Transverse colon (tissue), 4 donors: ENCODE data around the gene VASP. TPM values are rescaled to one million over a fixed set of nuclear protein-coding genes. Genes with fewer than 3 reads are reported as not detected.
A peak's percentile ranks its signal among the peaks of the same experiment; 100 is the strongest.

Source experiments
- DNase-seq: peaks from one replicate; pipeline ENCODE4 v3.0.0-alpha.2; 2019
- H3K27ac ChIP-seq, 4 donors: fragments of 200-600 bp; sonication (generic); 2 replicates each; pipeline ENCODE4 v1.5.1; 2016 to 2018; ENCODE audit warnings: inconsistent platforms in 4 of 4
- H3K27me3 ChIP-seq: fragments of 200-600 bp; sonication (generic); 2 replicates; pipeline ENCODE4 v1.5.1; 2017; ENCODE audit warnings: inconsistent platforms
- H3K36me3 ChIP-seq, 4 donors: fragments of 200-600 bp; sonication (generic); 2 replicates each; pipeline ENCODE4 v1.5.1; 2017 to 2019; ENCODE audit warnings: inconsistent platforms in 4 of 4
- H3K4me1 ChIP-seq, 4 donors: fragments of 200-600 bp; sonication (generic); 2 replicates each; pipeline ENCODE4 v1.5.1; 2017 to 2020; ENCODE audit warnings: inconsistent platforms in 4 of 4
- H3K4me3 ChIP-seq, 4 donors: fragments of 200-600 bp; sonication (generic); 1 replicate in 1 of 4; 2 replicates in 3 of 4; pipeline versions ENCODE4 v1.5.1 to v1.6.1; 2017 to 2019; ENCODE audit warnings: inconsistent platforms in 4 of 4
- H3K9me3 ChIP-seq, 2 donors: fragments of 200-600 bp; sonication (generic); 2 replicates each; pipeline ENCODE4 v1.5.1; 2017 to 2019; ENCODE audit warnings: inconsistent platforms in 2 of 2
- CTCF ChIP-seq, 5 experiments: fragments of 200-600 bp in 3 of 5; fragments of 450-650 bp in 2 of 5; sonication (generic) in 3 of 5; IDR thresholded peaks; 1 replicate in 2 of 5; 2 replicates in 3 of 5; pipeline ENCODE4 v1.5.1; 2016 to 2017; ENCODE audit warnings: antibody characterized with exemption in 5 of 5, inconsistent platforms in 3 of 5, mild to moderate bottlenecking in 2 of 5, moderate library complexity in 1 of 5
- EP300 ChIP-seq: sonication (generic); formaldehyde crosslinking; IDR thresholded peaks from one replicate; pipeline ENCODE4 v1.6.1; 2017; ENCODE audit warnings: antibody characterized with exemption, low read depth
- POLR2A ChIP-seq: fragments of 450-650 bp; IDR thresholded peaks from one replicate; pipeline ENCODE4 v1.6.1; 2016; ENCODE audit warnings: antibody characterized with exemption, mild to moderate bottlenecking, moderate library complexity
- POLR2AphosphoS5 ChIP-seq, 3 donors: sonication (generic); formaldehyde crosslinking; IDR thresholded peaks; one replicate each; pipeline ENCODE4 v1.6.1; 2016; ENCODE audit warnings: antibody characterized with exemption in 3 of 3
- WGBS, 2 donors: methylation state at CpG; one replicate each; pipeline ENCODE4 v1.1.5; 2018; ENCODE audit warnings: low coverage in 1 of 2; 5-methylcytosine and 5-hydroxymethylcytosine counted together
- in situ Hi-C, 4 donors: fragments of 200-750 bp; cut with MboI; loops; one replicate each; pipeline versions ENCODE4 v1.15.0 to v1.15.1; 2017; ENCODE audit warnings: low sequenced_read_pairs in 3 of 4, low pct_ligation_motif_present in 1 of 4, low pct_unique_long_range_greater_than_20kb in 1 of 4
- intact Hi-C: fragments of 100-400 bp; cut with DNase I; formaldehyde crosslinking; loops from one replicate; pipeline ENCODE4 v1.15.1; 2023; ENCODE audit warnings: low total_unique reads
- total RNA-seq, 4 donors: library from RNA; depleted of rRNA; stranded (reverse); fragments of >200 nt; gene quantifications; one replicate each; pipeline ENCODE4 v1.1.0, GENCODE V29; 2016

VASP gene
- total RNA-seq, 4 donors from 2014 or later = 167 to 465 (median 204) TPM

GRCh38 chr19:45503909-45504308 lies 3.4 kb upstream of the VASP start:
- in situ Hi-C loops (no loop called here), intact Hi-C loops (no loop called here)
- H3K36me3 ChIP-seq = no peaks in the 10 kb centered on the region
- H3K27ac ChIP-seq = no peak overlapping the region
- TF ChIP-seq EP300 (no peak), POLR2AphosphoS5 (IDR thresholded peaks at IDR 0.05) (no peak), POLR2A (no peak), CTCF (IDR thresholded peaks at IDR 0.05) (no peak)
- WGBS, 2 donors = 80 to 86% methylated on average over 6 to 9 of the region's 9 CpGs
- peaks cover 3 to 17% (median 12%) of the 10 kb centered on the region in 4 donors for H3K4me1 ChIP-seq
- no peaks in the 10 kb centered on the region for H3K9me3 ChIP-seq
- peaks cover 13% of the 10 kb centered on the region for H3K27me3 ChIP-seq
- DNase-seq = no peak
- H3K4me3 ChIP-seq = no peak overlapping the region

- Histone ChIP-seq H3K4me3 (no peak overlapping the region), H3K27ac (peak overlapping the region; percentile 98 to 100 (median 99)), H3K9me3 (no peaks in the 10 kb centered on the region), H3K36me3 (no peaks in the 10 kb centered on the region), H3K4me1 (peaks cover 6 to 18% (median 17%) of the 10 kb centered on the region in 4 donors), H3K27me3 (no peaks in the 10 kb centered on the region)
- intact Hi-C loops = no loop called here
- DNase-seq = no peak
- 84 to 100% methylated on average over 1 to 8 of the region's 8 CpGs for WGBS, 2 donors
- in situ Hi-C loops = no loop called here
- TF ChIP-seq CTCF (IDR thresholded peaks at IDR 0.05) (no peak), EP300 (no peak), POLR2A (no peak), POLR2AphosphoS5 (IDR thresholded peaks at IDR 0.05) (no peak)
Observed at GRCh38 chr19:45505151-45505995, 1.9 kb upstream of the VASP start.

- Histone ChIP-seq H3K27ac (peak overlapping the region; percentile 98 to 100 (median 99)), H3K4me3 (peak overlapping the region in 3 of 4 donors; percentile 93 to 99 (median 95)), H3K4me1 (peaks cover 11 to 24% (median 22%) of the 10 kb centered on the region in 4 donors), H3K9me3 (no peaks in the 10 kb centered on the region), H3K27me3 (no peaks in the 10 kb centered on the region), H3K36me3 (no peaks in the 10 kb centered on the region)
- in situ Hi-C loops = no loop called here
- TF ChIP-seq POLR2AphosphoS5 (IDR thresholded peaks at IDR 0.05) (no peak), CTCF (IDR thresholded peaks at IDR 0.05) (no peak), POLR2A (no peak), EP300 (no peak)
- DNase-seq = no peak
- WGBS, 2 donors = 51% methylated on average over 5 of the region's 5 CpGs; no CpG with 5 or more reads in 1 of the 2 donors
- intact Hi-C loops = no loop called here
Observed at GRCh38 chr19:45505996-45506245, 1.4 kb upstream of the VASP start.

GRCh38 chr19:45506246-45506988 lies 862 bp upstream of the VASP start:
- intact Hi-C loops (no loop called here), in situ Hi-C loops (no loop called here)
- Histone ChIP-seq H3K36me3 (no peaks in the 10 kb centered on the region), H3K9me3 (no peaks in the 10 kb centered on the region), H3K27ac (peak overlapping the region; percentile 98 to 100 (median 99)), H3K4me1 (peaks cover 16 to 29% (median 27%) of the 10 kb centered on the region in 4 donors), H3K4me3 (peak overlapping the region; percentile 93 to 100 (median 97)), H3K27me3 (no peaks in the 10 kb centered on the region)
- peak; percentile 98 for DNase-seq
- peak in 4 of 5 experiments; percentile 24 to 45 (median 38) for TF ChIP-seq CTCF (IDR thresholded peaks at IDR 0.05)
- peak; percentile 79 to 91 (median 83) for TF ChIP-seq POLR2AphosphoS5 (IDR thresholded peaks at IDR 0.05)
- peak; percentile 90 for TF ChIP-seq POLR2A
- TF ChIP-seq EP300 = no peak
- 1% methylated on average over 25 of the region's 47 CpGs; no CpG with 5 or more reads in 1 of the 2 donors for WGBS, 2 donors
